ENCODE data around the gene NFIB.

DNA sequence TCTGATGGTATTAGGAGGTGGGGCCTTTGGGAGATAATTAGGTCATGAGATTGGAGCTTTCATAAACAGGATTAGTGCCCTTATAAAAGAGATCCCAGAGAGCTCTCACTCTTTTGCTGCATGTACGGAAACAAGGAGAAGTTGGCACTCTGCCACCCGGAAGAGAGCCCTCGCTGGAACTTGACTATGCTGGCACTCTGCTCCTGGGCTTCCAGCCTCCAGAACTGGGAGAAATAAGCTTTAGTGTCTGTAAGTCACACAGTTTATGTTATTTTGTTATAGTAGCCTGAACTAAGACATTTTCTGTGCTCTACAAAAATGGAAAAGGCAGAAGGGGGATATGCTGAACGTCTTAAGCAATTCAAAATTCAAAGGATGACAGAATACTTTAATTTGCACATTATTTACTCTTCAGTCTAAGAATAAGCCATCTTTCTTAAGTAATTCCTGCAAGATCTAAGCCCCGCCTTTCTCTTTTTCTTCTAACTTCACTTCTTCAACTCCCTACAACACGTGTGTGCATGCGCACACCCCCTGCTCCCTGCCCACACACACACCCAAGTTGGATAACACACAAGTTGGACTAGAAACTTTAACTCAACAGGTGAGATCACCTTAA, 17.3 kb downstream of the NFIB start:
- TF ChIP-seq, protein P1, sequence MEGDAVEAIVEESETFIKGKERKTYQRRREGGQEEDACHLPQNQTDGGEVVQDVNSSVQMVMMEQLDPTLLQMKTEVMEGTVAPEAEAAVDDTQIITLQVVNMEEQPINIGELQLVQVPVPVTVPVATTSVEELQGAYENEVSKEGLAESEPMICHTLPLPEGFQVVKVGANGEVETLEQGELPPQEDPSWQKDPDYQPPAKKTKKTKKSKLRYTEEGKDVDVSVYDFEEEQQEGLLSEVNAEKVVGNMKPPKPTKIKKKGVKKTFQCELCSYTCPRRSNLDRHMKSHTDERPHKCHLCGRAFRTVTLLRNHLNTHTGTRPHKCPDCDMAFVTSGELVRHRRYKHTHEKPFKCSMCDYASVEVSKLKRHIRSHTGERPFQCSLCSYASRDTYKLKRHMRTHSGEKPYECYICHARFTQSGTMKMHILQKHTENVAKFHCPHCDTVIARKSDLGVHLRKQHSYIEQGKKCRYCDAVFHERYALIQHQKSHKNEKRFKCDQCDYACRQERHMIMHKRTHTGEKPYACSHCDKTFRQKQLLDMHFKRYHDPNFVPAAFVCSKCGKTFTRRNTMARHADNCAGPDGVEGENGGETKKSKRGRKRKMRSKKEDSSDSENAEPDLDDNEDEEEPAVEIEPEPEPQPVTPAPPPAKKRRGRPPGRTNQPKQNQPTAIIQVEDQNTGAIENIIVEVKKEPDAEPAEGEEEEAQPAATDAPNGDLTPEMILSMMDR (conservative IDR thresholded peaks at IDR 0.05; ENCODE audit: low read length): no peak
- TF ChIP-seq EZH2phosphoT487 (IDR thresholded peaks at IDR 0.05; ENCODE audit: borderline replicate concordance, low read depth, low read length): no peak
